Thoracic aorta (tissue), 2 donors: ENCODE results near the gene RAD54L. TPM values are rescaled to one million over a fixed set of nuclear protein-coding genes. Genes with fewer than 3 reads are reported as not detected.

Experiments
- ATAC-seq: fragments of 150-250 bp; one replicate; pipeline ENCODE4 v1.8.0; 2017; ENCODE audit warnings: low read depth; ENCODE audit not compliant: insufficient number of reproducible peaks, low FRiP score
- DNase-seq: peaks from one replicate; pipeline ENCODE4 v3.0.0-alpha.2; 2020; ENCODE audit warnings: low spot score
- H3K27ac ChIP-seq, 2 donors: fragments of 200-600 bp; sonication (generic); 1 replicate in 1 of 2; 2 replicates in 1 of 2; pipeline ENCODE4 v1.5.1; 2016; ENCODE audit warnings: mild to moderate bottlenecking in 2 of 2, moderate library complexity in 2 of 2
- H3K27me3 ChIP-seq: fragments of 200-600 bp; sonication (generic); replicated peaks from 2 replicates; pipeline ENCODE4 v1.6.0; 2016; ENCODE audit warnings: mild to moderate bottlenecking; ENCODE audit not compliant: insufficient read depth
- H3K36me3 ChIP-seq: fragments of 200-600 bp; sonication (generic); one replicate; pipeline ENCODE4 v1.5.1; 2016
- H3K4me1 ChIP-seq, 2 donors: fragments of 200-600 bp; sonication (generic); 1 replicate in 1 of 2; 2 replicates in 1 of 2; pipeline versions ENCODE4 v1.5.1 to v1.6.0; 2016; ENCODE audit warnings: low read depth in 2 of 2, mild to moderate bottlenecking in 1 of 2; ENCODE audit not compliant: control insufficient read depth in 1 of 2
- H3K4me3 ChIP-seq: fragments of 200-600 bp; sonication (generic); 2 replicates; pipeline ENCODE4 v1.5.1; 2016; ENCODE audit warnings: mild to moderate bottlenecking
- H3K9me3 ChIP-seq: fragments of 200-600 bp; sonication (generic); 2 replicates; pipeline ENCODE4 v1.5.1; 2016
- CTCF ChIP-seq: fragments of 200-600 bp; sonication (generic); IDR thresholded peaks from one replicate; pipeline ENCODE4 v1.5.1; 2019; ENCODE audit warnings: antibody characterized with exemption
- total RNA-seq, 2 donors: library from RNA; depleted of rRNA; stranded (reverse); fragments of >200 nt; gene quantifications; one replicate each; pipeline versions ENCODE4 v1.1.0 to v1.2.3, GENCODE V29; 2016

RAD54L gene
- total RNA-seq, 2 donors from 2014 or later: 0.68 to 4.1 TPM

- no peak for TF ChIP-seq CTCF
- DNase-seq (no peak), ATAC-seq (no peak)
- Histone ChIP-seq H3K4me1 (no peaks in the 10 kb centered on the region), H3K9me3 (no peaks in the 10 kb centered on the region), H3K4me3 (no peak overlapping the region), H3K36me3 (no peaks in the 10 kb centered on the region), H3K27ac (no peak overlapping the region), H3K27me3 (no peaks in the 10 kb centered on the region)
Measured at GRCh38 chr1:46268578-46268977, 21.0 kb downstream of the RAD54L start.

- ATAC-seq (no peak), DNase-seq (no peak)
- H3K4me3 ChIP-seq: no peak overlapping the region
- peaks cover 13% of the 10 kb centered on the region for H3K36me3 ChIP-seq
- H3K9me3 ChIP-seq: no peaks in the 10 kb centered on the region
- TF ChIP-seq CTCF: no peak
- H3K27ac ChIP-seq: no peak overlapping the region
- H3K4me1 ChIP-seq: no peaks in the 10 kb centered on the region
- H3K27me3 ChIP-seq: no peaks in the 10 kb centered on the region
Measured at GRCh38 chr1:46274225-46275029, 26.9 kb downstream of the RAD54L start.

GRCh38 chr1:46275030-46275337 lies 27.4 kb downstream of the RAD54L start:
- Histone ChIP-seq H3K36me3 (peaks cover 17% of the 10 kb centered on the region), H3K27me3 (no peaks in the 10 kb centered on the region), H3K27ac (no peak overlapping the region), H3K4me3 (no peak overlapping the region), H3K9me3 (no peaks in the 10 kb centered on the region), H3K4me1 (no peaks in the 10 kb centered on the region)
- ATAC-seq: no peak
- TF ChIP-seq CTCF: no peak
- no peak for DNase-seq

- Histone ChIP-seq H3K27ac (no peak overlapping the region), H3K27me3 (no peaks in the 10 kb centered on the region), H3K36me3 (peaks cover 28% of the 10 kb centered on the region), H3K4me1 (no peaks in the 10 kb centered on the region), H3K4me3 (no peak overlapping the region), H3K9me3 (no peaks in the 10 kb centered on the region)
- DNase-seq (no peak), ATAC-seq (no peak)
- TF ChIP-seq CTCF: no peak
Measured at GRCh38 chr1:46277658-46278373, 30.3 kb downstream of the RAD54L start.

GRCh38 chr1:46278807-46279206 lies 31.2 kb downstream of the RAD54L start:
- Histone ChIP-seq H3K27ac (no peak overlapping the region), H3K4me1 (no peaks in the 10 kb centered on the region), H3K27me3 (no peaks in the 10 kb centered on the region), H3K36me3 (peaks cover 29% of the 10 kb centered on the region), H3K4me3 (no peak overlapping the region), H3K9me3 (no peaks in the 10 kb centered on the region)
- DNase-seq (no peak), ATAC-seq (no peak)
- no peak for TF ChIP-seq CTCF
